Spleen (tissue), 11 donors: Measurements from ENCODE around the gene RIMS3. TPM values are rescaled to one million over a fixed set of nuclear protein-coding genes. Genes with fewer than 3 reads are reported as not detected.

Source experiments
- DNase-seq: peaks from one replicate; pipeline ENCODE4 v3.0.0-alpha.2; 2020
- H3K27ac ChIP-seq, 8 donors: fragments of 200-600 bp; sonication (generic) in 7 of 8; 1 replicate in 4 of 8; 2 replicates in 4 of 8; pipeline versions ENCODE4 v1.5.0 to v1.8.0; 2016 to 2021; ENCODE audit warnings: inconsistent platforms in 4 of 8, mild to moderate bottlenecking in 4 of 8, moderate library complexity in 1 of 8
- H3K27me3 ChIP-seq, 7 donors: fragments of 200-600 bp; sonication (generic) in 6 of 7; replicated peaks in 1 of 7; 1 replicate in 4 of 7; 2 replicates in 3 of 7; pipeline versions ENCODE4 v1.5.0 to v1.8.0; 2016 to 2021; ENCODE audit warnings: inconsistent platforms in 3 of 7, mild to moderate bottlenecking in 1 of 7
- H3K36me3 ChIP-seq, 6 donors: fragments of 200-600 bp; sonication (generic) in 5 of 6; 1 replicate in 4 of 6; 2 replicates in 2 of 6; pipeline versions ENCODE4 v1.5.0 to v1.8.0; 2016 to 2021; ENCODE audit warnings: inconsistent platforms in 2 of 6
- H3K4me1 ChIP-seq, 6 donors: fragments of 200-600 bp; sonication (generic) in 5 of 6; 1 replicate in 3 of 6; 2 replicates in 3 of 6; pipeline versions ENCODE4 v1.5.0 to v1.8.0; 2016 to 2021; ENCODE audit warnings: inconsistent platforms in 3 of 6
- H3K4me3 ChIP-seq, 8 donors: fragments of 200-600 bp; sonication (generic) in 7 of 8; 1 replicate in 4 of 8; 2 replicates in 4 of 8; pipeline versions ENCODE4 v1.5.0 to v1.8.0; 2016 to 2021; ENCODE audit warnings: inconsistent platforms in 4 of 8, mild to moderate bottlenecking in 4 of 8, moderate library complexity in 2 of 8
- H3K9me3 ChIP-seq, 8 donors: fragments of 200-600 bp; sonication (generic) in 7 of 8; 1 replicate in 4 of 8; 2 replicates in 4 of 8; pipeline versions ENCODE4 v1.5.0 to v1.8.0; 2016 to 2021; ENCODE audit warnings: inconsistent platforms in 4 of 8
- CTCF ChIP-seq, 11 experiments: fragments of 200-600 bp in 7 of 11; fragments of 450-650 bp in 4 of 11; sonication (generic) in 4 of 11; IDR thresholded peaks in 8 of 11; conservative IDR thresholded peaks in 3 of 11; 1 replicate in 7 of 11; 2 replicates in 4 of 11; pipeline versions ENCODE4 v1.4.0 to v1.8.0; 2016 to 2021; ENCODE audit warnings: antibody characterized with exemption in 11 of 11, inconsistent platforms in 4 of 11, mild to moderate bottlenecking in 1 of 11
- POLR2A ChIP-seq, 3 donors: fragments of 450-650 bp; IDR thresholded peaks; one replicate each; pipeline ENCODE4 v1.5.1; 2017; ENCODE audit warnings: antibody characterized with exemption in 3 of 3, mild to moderate bottlenecking in 1 of 3
- POLR2AphosphoS5 ChIP-seq, 3 donors: sonication (generic); formaldehyde crosslinking; IDR thresholded peaks; one replicate each; pipeline ENCODE4 v1.5.1; 2017; ENCODE audit warnings: antibody characterized with exemption in 3 of 3
- WGBS, 5 donors: extraction: QIAGEN DNeasy Blood & Tissue Kit in 3 of 5; methylation state at CpG; one replicate each; pipeline versions ENCODE4 v1.1.5 to v1.1.7; 2013 to 2018; 5-methylcytosine and 5-hydroxymethylcytosine counted together
- intact Hi-C: fragments of 100-400 bp; cut with DNase I; formaldehyde crosslinking; loops from one replicate; pipeline ENCODE4 v1.15.0; 2023; ENCODE audit warnings: low total_unique reads
- polyA plus RNA-seq, 3 donors: library from polyadenylated mRNA; stranded (reverse); fragments of 200-250 nt; gene quantifications; one replicate each; pipeline ENCODE4 v1.2.1, GENCODE V29; 2013
- total RNA-seq, 7 donors: library from RNA; depleted of rRNA in 3 of 7; stranded (reverse); fragments of >200 nt in 3 of 7; fragmentation: NEBNext Ultra II Directional in 4 of 7; extraction: Animal tissue kit (Norgen Biotek cat#: 25700) in 4 of 7; gene quantifications; one replicate each; pipeline versions ENCODE4 v1.1.0 to v1.2.1, GENCODE V29; 2016 to 2021
- donor health status: healthy with polysubstance abuse.
- donor health status: DM: no; HTN: no; CAD: no; lungs with moderate emphysema.
- donor health status: DM: no; HTN: no; CAD: no.
- donor health status: Bipolar disorder and iron deficiency.
- donor health status: healthy.
- donor health status: DM: no; HTN: no; CAD: no.
- donor health status: DM: yes; HTN: yes; CAD: no.

Gene RIMS3
- total and polyA plus RNA-seq, 10 donors, result 0.30 to 6.9 (median 2.7) TPM

- DNase-seq, result no peak
- Histone ChIP-seq H3K9me3 (no peaks in the 10 kb centered on the region), H3K4me1 (peaks cover 62 to 93% (median 91%) of the 10 kb centered on the region in 6 donors), H3K27ac (peak overlapping the region in 7 of 8 donors; percentile 14 to 100 (median 55)), H3K36me3 (peaks cover 0 to 6% (median 0%) of the 10 kb centered on the region in 6 donors), H3K4me3 (peak overlapping the region in 1 of 8 donors; percentile 0), H3K27me3 (no peaks in the 10 kb centered on the region)
- WGBS, 5 donors, result 59 to 77% (median 73%) methylated on average over 4 of the region's 4 CpGs
- TF ChIP-seq POLR2AphosphoS5 (IDR thresholded peaks at IDR 0.05) (no peak), POLR2A (IDR thresholded peaks at IDR 0.05) (no peak), CTCF (IDR thresholded peaks at IDR 0.05 in 8 of 11, conservative IDR thresholded peaks at IDR 0.05 in 3 of 11) (no peak)
- intact Hi-C loops, result no loop called here
These were observed 30.8 kb upstream of the RIMS3 start for GRCh38 chr1:40696294-40696693.

GRCh38 chr1:40694353-40694874 is 28.9 kb upstream of the RIMS3 start:
- Histone ChIP-seq H3K36me3 (peaks cover 0 to 6% (median 0%) of the 10 kb centered on the region in 6 donors), H3K27me3 (no peaks in the 10 kb centered on the region), H3K9me3 (no peaks in the 10 kb centered on the region), H3K27ac (peak overlapping the region in 3 of 8 donors; percentile 26 to 100 (median 97)), H3K4me1 (peaks cover 59 to 93% (median 86%) of the 10 kb centered on the region in 6 donors), H3K4me3 (peak overlapping the region in 1 of 8 donors; percentile 17)
- WGBS, 5 donors, result 46 to 55% (median 50%) methylated on average over 2 of the region's 2 CpGs
- intact Hi-C loops, result no loop called here
- no peak for DNase-seq
- TF ChIP-seq POLR2AphosphoS5 (IDR thresholded peaks at IDR 0.05), result no peak
- no peak for TF ChIP-seq CTCF (IDR thresholded peaks at IDR 0.05 in 8 of 11, conservative IDR thresholded peaks at IDR 0.05 in 3 of 11)
- no peak for TF ChIP-seq POLR2A (IDR thresholded peaks at IDR 0.05)

GRCh38 chr1:40693425-40693824 is 27.9 kb upstream of the RIMS3 start:
- Histone ChIP-seq H3K4me1 (peaks cover 53 to 87% (median 79%) of the 10 kb centered on the region in 6 donors), H3K36me3 (peaks cover 0 to 6% (median 0%) of the 10 kb centered on the region in 6 donors), H3K9me3 (no peaks in the 10 kb centered on the region), H3K27ac (peak overlapping the region in 6 of 8 donors; percentile 97 to 100 (median 99)), H3K4me3 (no peak overlapping the region), H3K27me3 (no peaks in the 10 kb centered on the region)
- no peak for TF ChIP-seq POLR2A (IDR thresholded peaks at IDR 0.05)
- no peak for TF ChIP-seq POLR2AphosphoS5 (IDR thresholded peaks at IDR 0.05)
- no peak for TF ChIP-seq CTCF (IDR thresholded peaks at IDR 0.05 in 8 of 11, conservative IDR thresholded peaks at IDR 0.05 in 3 of 11)
- DNase-seq, result no peak
- 82 to 100% (median 90%) methylated on average over 1 of the region's 1 CpG for WGBS, 5 donors
- intact Hi-C loops, result no loop called here

GRCh38 chr1:40692429-40692895 is 27.0 kb upstream of the RIMS3 start:
- intact Hi-C loops, result no loop called here
- no peaks in the 10 kb centered on the region for H3K27me3 ChIP-seq
- peak overlapping the region; percentile 97 to 100 (median 99) for H3K27ac ChIP-seq
- WGBS, 5 donors, result 2 to 4% (median 2%) methylated on average over 9 of the region's 9 CpGs
- no peak for TF ChIP-seq POLR2A (IDR thresholded peaks at IDR 0.05)
- TF ChIP-seq POLR2AphosphoS5 (IDR thresholded peaks at IDR 0.05), result no peak
- TF ChIP-seq CTCF (IDR thresholded peaks at IDR 0.05 in 8 of 11, conservative IDR thresholded peaks at IDR 0.05 in 3 of 11), result no peak
- H3K9me3 ChIP-seq, result no peaks in the 10 kb centered on the region
- DNase-seq, result no peak
- H3K4me1 ChIP-seq, result peaks cover 49 to 78% (median 69%) of the 10 kb centered on the region in 6 donors
- peak overlapping the region; percentile 63 to 77 (median 76) for H3K4me3 ChIP-seq
- H3K36me3 ChIP-seq, result peaks cover 0 to 6% (median 0%) of the 10 kb centered on the region in 6 donors
